ENCODE results near the gene SIK3. TPM values are rescaled to one million over a fixed set of nuclear protein-coding genes. Genes with fewer than 3 reads are reported as not detected.

Gene SIK3
- total RNA-seq, 1 experiment from 2014 or later, result 31.4 TPM

DNA sequence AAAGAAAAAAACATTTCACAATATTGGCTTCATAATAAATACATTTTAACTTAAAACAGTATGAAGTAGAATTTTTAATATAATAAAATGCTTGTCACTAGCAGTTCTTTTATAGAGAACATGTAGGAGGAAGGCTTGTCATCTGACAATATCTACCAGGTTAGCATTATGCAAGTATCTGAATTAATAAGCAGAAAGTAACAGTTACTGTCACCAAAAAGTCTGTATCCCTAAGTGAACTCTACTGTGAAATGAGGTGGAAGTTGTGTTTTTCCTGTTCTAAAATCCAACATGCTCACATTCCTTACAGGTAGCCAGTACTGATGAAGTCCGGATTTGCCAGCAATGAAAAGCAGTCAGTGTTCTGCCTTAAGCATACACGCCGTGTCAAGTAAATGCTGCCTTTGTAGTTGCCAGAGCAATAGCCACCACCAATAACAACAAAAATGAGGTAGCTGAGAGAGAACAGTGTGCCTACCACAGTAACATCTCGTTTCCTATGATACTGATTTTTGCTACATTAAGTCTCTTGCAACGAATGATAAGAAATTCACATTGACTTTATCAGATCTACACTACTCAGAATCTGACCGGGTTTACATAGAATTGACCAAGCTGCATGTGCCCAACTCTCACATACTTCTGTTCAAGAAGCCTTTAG lies 95.5 kb downstream of the SIK3 start:
- TF ChIP-seq, protein P1, sequence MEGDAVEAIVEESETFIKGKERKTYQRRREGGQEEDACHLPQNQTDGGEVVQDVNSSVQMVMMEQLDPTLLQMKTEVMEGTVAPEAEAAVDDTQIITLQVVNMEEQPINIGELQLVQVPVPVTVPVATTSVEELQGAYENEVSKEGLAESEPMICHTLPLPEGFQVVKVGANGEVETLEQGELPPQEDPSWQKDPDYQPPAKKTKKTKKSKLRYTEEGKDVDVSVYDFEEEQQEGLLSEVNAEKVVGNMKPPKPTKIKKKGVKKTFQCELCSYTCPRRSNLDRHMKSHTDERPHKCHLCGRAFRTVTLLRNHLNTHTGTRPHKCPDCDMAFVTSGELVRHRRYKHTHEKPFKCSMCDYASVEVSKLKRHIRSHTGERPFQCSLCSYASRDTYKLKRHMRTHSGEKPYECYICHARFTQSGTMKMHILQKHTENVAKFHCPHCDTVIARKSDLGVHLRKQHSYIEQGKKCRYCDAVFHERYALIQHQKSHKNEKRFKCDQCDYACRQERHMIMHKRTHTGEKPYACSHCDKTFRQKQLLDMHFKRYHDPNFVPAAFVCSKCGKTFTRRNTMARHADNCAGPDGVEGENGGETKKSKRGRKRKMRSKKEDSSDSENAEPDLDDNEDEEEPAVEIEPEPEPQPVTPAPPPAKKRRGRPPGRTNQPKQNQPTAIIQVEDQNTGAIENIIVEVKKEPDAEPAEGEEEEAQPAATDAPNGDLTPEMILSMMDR (conservative IDR thresholded peaks at IDR 0.05), result no peak
- no peaks in the 10 kb centered on the region for H3K23me2 ChIP-seq (ENCODE audit: insufficient read length, low read depth, low read length, poor library complexity, severe bottlenecking)

More for the DNA sequence above, 95.5 kb downstream of the SIK3 start:
- H3K23ac ChIP-seq (ENCODE audit: insufficient read length, low read depth, low read length), result no peak overlapping the region
- no peaks in the 10 kb centered on the region for H3K79me1 ChIP-seq (ENCODE audit: insufficient read depth, low read depth, low read length, poor library complexity, severe bottlenecking)
- no peaks in the 10 kb centered on the region for H3K36me3 Mint-ChIP-seq (ENCODE audit: insufficient read depth in 1 of 3, low read depth in 3 of 3)
- H3K4me3 Mint-ChIP-seq, result no peak overlapping the region
- H3T11ph ChIP-seq (ENCODE audit: low read length), result no peak overlapping the region
- no peak overlapping the region for H4K91ac ChIP-seq (ENCODE audit: insufficient read length, low read depth, low read length)
- H3K9me3 ChIP-seq (ENCODE audit: control insufficient read depth, low read depth, low read length), result no peaks in the 10 kb centered on the region
- H3K56ac ChIP-seq (ENCODE audit: insufficient read length, low read depth, low read length), result no peak overlapping the region
- H3K14ac ChIP-seq (ENCODE audit: insufficient read depth, low read length), result no peak overlapping the region
- no peaks in the 10 kb centered on the region for H3K9me3 Mint-ChIP-seq
- H3K18ac ChIP-seq (ENCODE audit: insufficient read length, low read depth, low read length), result no peak overlapping the region
- no peak overlapping the region for H2AK5ac ChIP-seq (ENCODE audit: insufficient read length, low read length)
- H3K4me2 ChIP-seq (ENCODE audit: insufficient read depth, insufficient read length, low read length), result no peak overlapping the region
- H3K27ac ChIP-seq (ENCODE audit: insufficient read length, low read depth, low read length), result no peak overlapping the region
- no peak overlapping the region for H4K8ac ChIP-seq (replicated peaks; ENCODE audit: insufficient read length, low read depth, low read length)
- H3K4me1 ChIP-seq (ENCODE audit: insufficient read depth, low read length), result no peaks in the 10 kb centered on the region
- no CpG with 5 or more reads among the region's 6 CpGs for WGBS (ENCODE audit: extremely low coverage, insufficient read length, low lambda C conversion rate)
- no peak for DNase-seq
- H2BK12ac ChIP-seq (ENCODE audit: insufficient read length, low read depth, low read length), result no peak overlapping the region
- H3K27me3 Mint-ChIP-seq (ENCODE audit: low read depth), result no peaks in the 10 kb centered on the region
- H4K5ac ChIP-seq (ENCODE audit: insufficient read length, low read depth, low read length), result no peak overlapping the region
- no peak overlapping the region for H2BK15ac ChIP-seq (ENCODE audit: low read depth, low read length)
- H3K27me3 ChIP-seq (ENCODE audit: insufficient read depth, low read length), result no peaks in the 10 kb centered on the region
- no peaks in the 10 kb centered on the region; the same call in 1 of the 2 replicates for H3K79me2 ChIP-seq (ENCODE audit: insufficient read depth, low read length)
- no peak overlapping the region for H3K27ac Mint-ChIP-seq
- H2AFZ ChIP-seq (ENCODE audit: low read length), result no peak overlapping the region
- H4K20me1 ChIP-seq (ENCODE audit: control insufficient read depth, insufficient read depth, insufficient read length), result no peaks in the 10 kb centered on the region
- no peak overlapping the region for H3K4ac ChIP-seq (ENCODE audit: low read depth, low read length)
- H2BK120ac ChIP-seq (ENCODE audit: low read depth, low read length, poor library complexity, severe bottlenecking), result no peak overlapping the region
- H2BK20ac ChIP-seq (ENCODE audit: low read depth, low read length, poor library complexity, severe bottlenecking), result no peak overlapping the region
- H2BK5ac ChIP-seq (ENCODE audit: insufficient read length, low read length), result no peak overlapping the region
- no peak overlapping the region for H3K9ac ChIP-seq (ENCODE audit: extremely low read depth, insufficient read length, low read length)
- peaks cover 6 to 12% of the 10 kb centered on the region in 2 experiments for H3K4me1 Mint-ChIP-seq
